ENCODE measurements around the gene KLRK1.

GRCh38 chr12:10368206-10369171, 21.4 kb downstream of the KLRK1 start:
- TF ChIP-seq, protein P1, sequence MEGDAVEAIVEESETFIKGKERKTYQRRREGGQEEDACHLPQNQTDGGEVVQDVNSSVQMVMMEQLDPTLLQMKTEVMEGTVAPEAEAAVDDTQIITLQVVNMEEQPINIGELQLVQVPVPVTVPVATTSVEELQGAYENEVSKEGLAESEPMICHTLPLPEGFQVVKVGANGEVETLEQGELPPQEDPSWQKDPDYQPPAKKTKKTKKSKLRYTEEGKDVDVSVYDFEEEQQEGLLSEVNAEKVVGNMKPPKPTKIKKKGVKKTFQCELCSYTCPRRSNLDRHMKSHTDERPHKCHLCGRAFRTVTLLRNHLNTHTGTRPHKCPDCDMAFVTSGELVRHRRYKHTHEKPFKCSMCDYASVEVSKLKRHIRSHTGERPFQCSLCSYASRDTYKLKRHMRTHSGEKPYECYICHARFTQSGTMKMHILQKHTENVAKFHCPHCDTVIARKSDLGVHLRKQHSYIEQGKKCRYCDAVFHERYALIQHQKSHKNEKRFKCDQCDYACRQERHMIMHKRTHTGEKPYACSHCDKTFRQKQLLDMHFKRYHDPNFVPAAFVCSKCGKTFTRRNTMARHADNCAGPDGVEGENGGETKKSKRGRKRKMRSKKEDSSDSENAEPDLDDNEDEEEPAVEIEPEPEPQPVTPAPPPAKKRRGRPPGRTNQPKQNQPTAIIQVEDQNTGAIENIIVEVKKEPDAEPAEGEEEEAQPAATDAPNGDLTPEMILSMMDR (IDR thresholded peaks at IDR 0.05; ENCODE audit: low read length) = no peak
- no peak for TF ChIP-seq EZH2 (optimal IDR thresholded peaks at IDR 0.05; ENCODE audit: low read depth, low read length)
- TF ChIP-seq EZH2phosphoT487 (IDR thresholded peaks at IDR 0.05; ENCODE audit: low read length) = no peak

Data from MM.1S (cell line).